OCI-LY7 (cell line): ENCODE measurements around the gene RIT2.

ENCODE experiments used
- EZH2phosphoT487 ChIP-seq: fragments of 200-600 bp; sonication (generic); IDR thresholded peaks from 2 replicates; pipeline ENCODE4 v1.6.1; 2018; ENCODE audit warnings: low read depth, borderline replicate concordance, mild to moderate bottlenecking, mixed run types, antibody characterized with exemption, low read length, moderate library complexity, mixed read lengths
- TF ChIP-seq, protein P1 (sequence below): fragments of 200-600 bp; sonication (generic); conservative IDR thresholded peaks from 2 replicates; pipeline ENCODE4 v1.5.1; 2014; ENCODE audit warnings: mild to moderate bottlenecking, antibody characterized with exemption, low read length, moderate library complexity, mixed read lengths

DNA sequence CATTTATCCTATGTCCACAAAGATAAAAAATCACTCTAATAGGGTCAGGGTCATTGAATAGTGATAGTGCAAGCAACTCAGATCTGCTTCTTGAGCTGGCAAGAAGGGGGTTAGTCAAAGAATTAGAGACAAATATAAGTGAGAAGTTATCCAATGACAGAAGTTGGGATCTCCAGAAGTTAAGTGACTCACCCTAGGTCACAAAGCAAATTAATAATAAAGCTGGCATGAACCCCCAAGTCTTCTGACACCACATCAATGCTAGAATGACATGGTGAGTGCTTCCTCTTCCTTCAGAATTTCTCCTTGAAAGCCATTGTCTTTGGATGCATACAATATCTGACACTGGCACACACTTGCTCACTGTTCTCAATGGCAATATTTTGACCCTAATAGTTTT, 343.5 kb downstream of the RIT2 start:
- TF ChIP-seq, protein P1, sequence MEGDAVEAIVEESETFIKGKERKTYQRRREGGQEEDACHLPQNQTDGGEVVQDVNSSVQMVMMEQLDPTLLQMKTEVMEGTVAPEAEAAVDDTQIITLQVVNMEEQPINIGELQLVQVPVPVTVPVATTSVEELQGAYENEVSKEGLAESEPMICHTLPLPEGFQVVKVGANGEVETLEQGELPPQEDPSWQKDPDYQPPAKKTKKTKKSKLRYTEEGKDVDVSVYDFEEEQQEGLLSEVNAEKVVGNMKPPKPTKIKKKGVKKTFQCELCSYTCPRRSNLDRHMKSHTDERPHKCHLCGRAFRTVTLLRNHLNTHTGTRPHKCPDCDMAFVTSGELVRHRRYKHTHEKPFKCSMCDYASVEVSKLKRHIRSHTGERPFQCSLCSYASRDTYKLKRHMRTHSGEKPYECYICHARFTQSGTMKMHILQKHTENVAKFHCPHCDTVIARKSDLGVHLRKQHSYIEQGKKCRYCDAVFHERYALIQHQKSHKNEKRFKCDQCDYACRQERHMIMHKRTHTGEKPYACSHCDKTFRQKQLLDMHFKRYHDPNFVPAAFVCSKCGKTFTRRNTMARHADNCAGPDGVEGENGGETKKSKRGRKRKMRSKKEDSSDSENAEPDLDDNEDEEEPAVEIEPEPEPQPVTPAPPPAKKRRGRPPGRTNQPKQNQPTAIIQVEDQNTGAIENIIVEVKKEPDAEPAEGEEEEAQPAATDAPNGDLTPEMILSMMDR = no peak
- TF ChIP-seq EZH2phosphoT487 = no peak
